ENCODE data around the gene SNX9. TPM values are rescaled to one million over a fixed set of nuclear protein-coding genes. Genes with fewer than 3 reads are reported as not detected.

The SNX9 gene
- total RNA-seq, 1 experiment from 2014 or later: 31.3 TPM

DNA sequence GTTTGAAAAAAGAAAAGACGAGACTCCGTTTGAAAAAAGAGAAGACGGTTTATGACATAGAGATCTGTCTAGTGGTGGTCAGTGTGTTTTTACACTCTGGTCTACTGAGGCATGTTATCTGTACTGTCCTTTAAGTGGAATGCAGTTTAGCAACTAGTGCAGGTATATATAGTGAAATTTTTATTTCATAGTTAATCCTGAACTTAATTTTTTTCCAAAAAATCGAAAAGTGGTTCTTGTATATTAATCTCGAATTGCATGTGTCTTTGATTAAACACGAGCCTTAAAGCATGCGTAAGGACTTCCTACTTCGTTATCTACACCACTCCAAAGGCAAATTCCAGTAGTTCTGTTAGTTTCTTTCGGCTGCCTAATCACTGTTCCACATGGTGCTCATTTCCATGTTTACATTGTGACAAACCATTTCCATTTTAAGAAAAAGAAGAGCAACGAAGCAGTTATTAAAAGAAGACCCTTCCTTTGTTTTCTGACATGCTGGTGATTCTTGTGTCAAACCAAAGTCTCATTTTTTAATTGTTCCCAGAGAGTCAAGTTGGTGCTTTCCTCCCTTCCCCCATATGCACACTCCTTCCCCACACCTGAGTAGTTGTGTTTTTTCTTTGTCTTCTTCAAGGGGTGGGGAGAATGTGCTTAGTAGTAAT lies 2.3 kb downstream of the SNX9 start:
- no peak overlapping the region for H2AFZ ChIP-seq (ENCODE audit: low read length)
- peaks cover 1 to 4% (median 3%) of the 10 kb centered on the region in 3 experiments; a peak in 4 of 7 replicates for H3K36me3 Mint-ChIP-seq (ENCODE audit: insufficient read depth in 1 of 3, low read depth in 3 of 3)
- peak overlapping the region; percentile 86 to 99 for H3K4me3 Mint-ChIP-seq
- H3T11ph ChIP-seq (ENCODE audit: low read length): no peak overlapping the region
- no peak overlapping the region for H2AK5ac ChIP-seq (ENCODE audit: insufficient read length, low read length)
- peaks cover 10% of the 10 kb centered on the region for H3K79me1 ChIP-seq (ENCODE audit: insufficient read depth, low read depth, low read length, poor library complexity, severe bottlenecking)
- H3K56ac ChIP-seq (ENCODE audit: insufficient read length, low read depth, low read length): no peak overlapping the region
- H3K27ac Mint-ChIP-seq: peak overlapping the region in 1 of 3 experiments; percentile 35; a peak in 2 of 7 replicates
- no peak overlapping the region for H3K4me2 ChIP-seq (ENCODE audit: insufficient read depth, insufficient read length, low read length)
- H3K14ac ChIP-seq (ENCODE audit: insufficient read depth, low read length): no peak overlapping the region
- peaks cover 34 to 47% of the 10 kb centered on the region in 2 experiments for H3K4me1 Mint-ChIP-seq
- no peak overlapping the region for H2BK12ac ChIP-seq (ENCODE audit: insufficient read length, low read depth, low read length)
- no peak overlapping the region for H4K8ac ChIP-seq (replicated peaks; ENCODE audit: insufficient read length, low read depth, low read length)
- DNase-seq: no peak
- no peaks in the 10 kb centered on the region for H3K27me3 ChIP-seq (ENCODE audit: insufficient read depth, low read length)
- H3K27me3 Mint-ChIP-seq (ENCODE audit: low read depth): peaks cover 6% of the 10 kb centered on the region
- no peak overlapping the region for H4K5ac ChIP-seq (ENCODE audit: insufficient read length, low read depth, low read length)
- no peak for TF ChIP-seq CTCF (conservative IDR thresholded peaks at IDR 0.05)
- no peak overlapping the region for H3K27ac ChIP-seq (ENCODE audit: insufficient read length, low read depth, low read length)
- no peak overlapping the region for H3K4ac ChIP-seq (ENCODE audit: low read depth, low read length)
- no CpG with 5 or more reads among the region's 10 CpGs for WGBS (ENCODE audit: extremely low coverage, insufficient read length, low lambda C conversion rate)
- no peak overlapping the region for H2BK15ac ChIP-seq (ENCODE audit: low read depth, low read length)
- peaks cover 0 to 3% of the 10 kb centered on the region in 2 experiments; a peak in 1 of 5 replicates for H3K9me3 Mint-ChIP-seq
- H4K91ac ChIP-seq (ENCODE audit: insufficient read length, low read depth, low read length): no peak overlapping the region
- no peak overlapping the region for H3K9ac ChIP-seq (ENCODE audit: extremely low read depth, insufficient read length, low read length)
- no peak overlapping the region for H3K18ac ChIP-seq (ENCODE audit: insufficient read length, low read depth, low read length)
- no peaks in the 10 kb centered on the region for H3K9me3 ChIP-seq (ENCODE audit: control insufficient read depth, low read depth, low read length)
- no peak overlapping the region for H3K23ac ChIP-seq (ENCODE audit: insufficient read length, low read depth, low read length)
- H2BK5ac ChIP-seq (ENCODE audit: insufficient read length, low read length): no peak overlapping the region
- peaks cover 2% of the 10 kb centered on the region; the same call in 1 of the 2 replicates for H3K4me1 ChIP-seq (ENCODE audit: insufficient read depth, low read length)
- H4K20me1 ChIP-seq (ENCODE audit: control insufficient read depth, insufficient read depth, insufficient read length): no peaks in the 10 kb centered on the region
- no peak overlapping the region for H2BK20ac ChIP-seq (ENCODE audit: low read depth, low read length, poor library complexity, severe bottlenecking)
- peaks cover 12% of the 10 kb centered on the region for H3K23me2 ChIP-seq (ENCODE audit: insufficient read length, low read depth, low read length, poor library complexity, severe bottlenecking)
- H2BK120ac ChIP-seq (ENCODE audit: low read depth, low read length, poor library complexity, severe bottlenecking): no peak overlapping the region
- H3K79me2 ChIP-seq (ENCODE audit: insufficient read depth, low read length): peaks cover 17% of the 10 kb centered on the region; the same call in 1 of the 2 replicates

Data from H9 (cell line).